NCI-H748 treated with DMSO at 0.1 percent for 48 hours (cell line): ENCODE measurements around the gene ALDOC.
"Not testable (repeated sequence)": the region's sequence is repeated elsewhere in the genome, so short reads cannot be mapped to it uniquely, and the experiment has no call there.

Experiments used
- DNase-seq: peaks from one replicate; lab custom pipeline; 2025; lab: John Stamatoyannopoulos, UW

Gene ALDOC

DNA sequence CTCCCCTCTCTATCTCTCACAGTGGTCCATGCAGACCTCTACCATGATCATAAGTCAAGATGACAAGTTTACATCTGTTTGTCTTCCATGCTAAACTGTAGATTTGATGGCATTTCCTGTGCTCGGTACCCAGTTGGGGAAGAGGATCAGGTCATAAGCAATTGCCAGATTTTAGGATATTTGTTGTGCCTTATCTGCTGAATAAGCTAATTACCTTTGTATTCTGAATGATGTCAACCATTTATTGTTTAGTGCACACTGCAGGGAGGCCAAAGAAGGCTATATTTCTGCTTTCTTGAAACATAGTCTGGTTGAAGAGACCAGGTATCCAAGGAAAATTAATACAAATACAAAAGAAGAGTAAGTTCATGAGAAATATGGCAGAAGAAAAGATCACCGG is 5.8 kb upstream of the ALDOC start:
- no peak for DNase-seq

- DNase-seq: no peak
Observed at GRCh38 chr17:28580959-28581358, 4.3 kb upstream of the ALDOC start.

GRCh38 chr17:28579526-28579925 is 2.8 kb upstream of the ALDOC start:
- DNase-seq: no peak

GRCh38 chr17:28578246-28579195 is 1.8 kb upstream of the ALDOC start:
- DNase-seq: no peak

DNA sequence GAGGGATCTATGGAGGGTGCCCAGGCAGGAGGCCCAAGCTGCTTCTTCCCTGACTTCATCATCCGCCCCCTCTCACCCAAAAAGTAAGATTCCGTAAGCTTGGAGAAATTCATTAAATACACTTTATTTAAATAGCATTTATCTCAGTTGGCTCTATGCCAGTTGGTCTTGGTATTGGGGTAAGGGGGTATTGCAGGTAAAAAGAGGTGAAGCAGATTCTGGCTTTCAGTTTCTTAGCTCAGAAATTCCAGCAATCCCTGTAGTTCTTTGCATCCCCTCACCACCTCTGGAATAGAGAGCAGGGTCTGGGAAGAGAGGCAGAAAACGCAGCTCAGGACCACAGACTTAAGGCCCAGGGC is 750 bp upstream of the ALDOC start:
- no peak for DNase-seq

DNA sequence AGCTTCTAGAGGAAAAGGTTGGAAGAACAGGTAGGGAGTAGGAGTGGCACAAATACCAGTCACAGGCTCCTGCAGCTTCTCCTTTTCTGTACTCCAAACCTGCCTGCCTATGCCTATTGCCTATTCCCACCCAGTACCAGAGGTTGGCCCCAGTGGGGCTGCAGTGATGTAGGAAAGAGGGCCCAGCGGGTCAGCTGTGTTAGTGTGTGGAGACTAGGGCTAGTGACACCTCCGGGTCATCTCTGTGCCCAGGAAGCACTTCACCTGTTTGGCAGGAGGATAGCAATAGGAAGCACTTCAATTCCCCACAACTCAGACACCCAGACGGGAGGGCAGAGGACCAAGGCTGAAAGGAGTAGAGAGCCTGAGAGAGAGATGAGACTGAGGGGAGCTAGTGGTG is 679 bp downstream of the ALDOC start:
- DNase-seq: not testable (repeated sequence)

DNA sequence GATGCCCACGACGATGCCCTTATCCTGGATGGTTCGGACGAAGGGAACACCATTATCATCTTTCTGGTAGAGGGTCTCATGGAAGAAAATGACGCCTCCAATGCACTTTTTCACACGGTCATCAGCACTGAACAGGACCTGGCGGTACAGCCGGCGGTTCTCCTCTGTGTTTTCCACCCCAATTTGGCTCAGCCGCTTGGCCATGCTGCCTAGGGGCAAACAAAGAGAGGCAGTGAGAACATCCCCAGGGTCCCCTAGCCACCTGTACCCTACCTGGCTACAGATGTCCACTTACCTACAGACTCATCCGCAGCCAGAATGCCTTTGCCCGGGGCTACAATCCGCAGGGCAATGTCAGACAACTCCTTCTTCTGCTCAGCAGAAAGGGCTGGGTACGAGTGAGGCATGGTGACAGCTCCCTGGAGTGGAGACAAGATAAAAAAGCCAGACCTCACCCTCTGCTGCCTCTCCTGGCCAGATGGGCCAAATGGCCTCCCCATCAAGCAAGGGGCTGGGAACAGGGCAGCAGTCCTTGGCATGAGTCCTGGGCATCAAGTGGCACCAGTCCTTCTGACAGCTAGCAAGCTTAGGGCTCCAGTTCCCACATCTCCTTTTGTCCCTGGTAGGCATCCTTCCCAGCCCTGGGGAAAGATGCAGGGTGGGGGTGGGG is 1.4 kb downstream of the ALDOC start:
- no peak for DNase-seq

DNA sequence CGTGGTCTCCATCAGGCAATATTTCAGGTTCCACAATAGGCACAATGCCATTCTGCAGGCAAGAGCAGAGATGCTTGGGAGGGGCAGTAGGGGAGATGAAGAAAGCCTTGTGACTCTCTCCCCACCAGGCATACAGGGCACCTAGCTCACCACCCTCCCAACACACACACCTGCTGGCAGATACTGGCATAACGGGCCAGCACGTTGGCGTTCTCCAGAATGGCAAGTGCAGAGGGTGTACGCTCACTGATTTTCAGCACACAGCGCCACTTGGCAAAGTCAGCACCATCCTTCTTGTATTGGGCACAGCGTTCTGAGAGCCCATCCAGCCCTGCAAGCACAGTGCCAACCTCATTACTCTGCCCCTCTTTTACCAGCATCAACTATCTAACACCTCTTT is 2.2 kb downstream of the ALDOC start:
- no peak for DNase-seq

DNA sequence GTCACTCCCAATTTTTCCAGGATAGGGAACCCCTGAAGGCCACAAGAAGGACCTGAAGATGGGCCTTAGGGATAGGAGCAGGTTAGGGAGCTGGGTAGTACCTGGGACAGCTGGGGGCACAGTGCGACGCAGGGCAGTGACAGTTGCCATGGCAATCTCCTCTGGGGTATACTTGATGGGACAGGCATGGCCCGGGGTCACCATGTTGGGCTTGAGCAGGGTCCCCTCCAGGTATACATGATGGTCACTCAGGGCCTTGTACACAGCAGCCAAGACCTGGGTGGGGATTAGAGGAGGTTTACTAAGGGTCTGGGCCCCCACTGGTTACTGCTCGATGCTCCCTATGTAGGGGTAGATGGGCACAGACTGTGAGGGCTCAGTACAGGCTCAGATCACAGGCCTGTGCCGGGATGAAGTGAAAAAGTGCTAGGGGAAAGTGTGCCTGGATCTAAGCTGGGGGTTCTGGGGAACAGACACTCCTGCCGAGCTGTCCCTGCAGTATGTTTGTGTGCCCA is 2.7 kb downstream of the ALDOC start:
- no peak for DNase-seq

DNA sequence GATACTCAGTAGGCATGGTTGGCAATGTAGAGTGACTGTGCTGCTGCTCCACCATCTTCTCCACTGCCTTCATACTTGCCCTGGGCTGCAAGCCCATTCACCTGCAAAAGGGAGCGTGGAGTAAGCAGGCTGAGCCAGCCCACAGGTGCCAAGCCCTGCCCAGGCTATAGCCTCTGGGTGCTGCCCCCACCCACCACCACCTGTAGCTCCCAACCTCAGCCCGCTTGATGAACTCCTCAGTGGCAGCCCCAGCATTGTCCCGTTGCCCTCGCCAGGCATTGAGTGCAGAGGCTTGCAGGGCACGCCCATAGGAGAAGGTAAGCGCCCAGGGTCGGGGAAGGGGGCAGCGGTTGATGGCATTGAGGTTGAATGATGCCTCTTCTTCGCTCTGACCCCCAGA is 3.2 kb downstream of the ALDOC start:
- DNase-seq: no peak

DNA sequence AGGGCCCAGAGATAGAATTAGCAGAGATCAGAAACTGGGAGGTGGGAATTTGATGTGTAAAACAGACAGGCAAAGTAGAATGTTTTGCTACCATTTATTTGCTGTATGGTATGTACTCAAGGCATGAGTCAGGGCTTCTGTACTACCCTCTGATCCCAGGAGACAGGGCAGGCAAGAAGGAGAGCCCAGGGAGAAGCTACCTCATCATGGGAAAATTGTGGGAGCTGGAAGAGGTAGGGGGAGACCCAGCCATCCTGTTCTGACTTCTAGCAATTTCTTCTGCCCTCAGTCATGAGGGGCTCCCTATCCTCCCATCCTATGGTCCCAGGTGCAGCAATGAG is 3.7 kb downstream of the ALDOC start:
- no peak for DNase-seq

GRCh38 chr17:28572259-28573039 is 4.2 kb downstream of the ALDOC start:
- no peak for DNase-seq

DNA sequence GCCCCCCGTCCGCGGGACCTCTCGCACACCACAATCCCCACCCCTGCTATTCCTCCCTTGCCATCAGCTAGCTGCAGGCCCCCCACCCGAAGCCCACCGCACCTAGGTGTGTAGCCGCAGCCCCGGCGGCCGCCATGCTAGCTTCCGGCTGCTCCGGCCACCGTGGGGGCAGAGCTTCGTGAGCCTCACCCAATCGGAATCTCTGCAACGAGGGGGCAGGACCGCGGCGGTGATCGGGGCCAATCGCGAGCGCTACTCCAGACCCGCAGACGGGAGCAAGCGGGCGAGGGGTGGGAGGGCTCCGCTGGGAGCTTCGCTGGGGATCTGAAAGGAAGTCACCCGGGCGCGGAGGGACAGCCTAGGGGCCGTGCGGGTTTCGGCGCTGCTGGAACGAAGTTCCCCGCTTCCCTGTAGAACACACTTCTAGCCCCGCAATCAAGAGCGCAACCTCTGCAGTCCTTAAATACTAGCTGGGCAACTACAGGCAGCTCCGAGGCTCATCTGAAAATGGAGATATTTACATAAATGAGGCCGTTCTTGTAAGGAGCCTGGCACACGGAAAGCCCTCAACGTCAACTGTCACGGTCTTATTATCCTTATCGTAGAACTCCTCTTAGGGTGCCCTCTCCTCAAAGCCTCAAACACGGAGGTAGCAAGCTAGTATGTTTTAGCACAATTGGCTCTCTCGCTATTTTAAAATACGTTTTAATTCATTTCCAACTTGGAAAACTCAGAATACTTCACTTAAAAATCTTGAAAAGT is 5.2 kb downstream of the ALDOC start, which contains the start of gene PIGS:
TSS of gene PIGS (minus strand) at position 164 of the 762 bp plus-strand sequence. CDS start at position 136, 28 bp downstream.
- peak; percentile 96 for DNase-seq

DNA sequence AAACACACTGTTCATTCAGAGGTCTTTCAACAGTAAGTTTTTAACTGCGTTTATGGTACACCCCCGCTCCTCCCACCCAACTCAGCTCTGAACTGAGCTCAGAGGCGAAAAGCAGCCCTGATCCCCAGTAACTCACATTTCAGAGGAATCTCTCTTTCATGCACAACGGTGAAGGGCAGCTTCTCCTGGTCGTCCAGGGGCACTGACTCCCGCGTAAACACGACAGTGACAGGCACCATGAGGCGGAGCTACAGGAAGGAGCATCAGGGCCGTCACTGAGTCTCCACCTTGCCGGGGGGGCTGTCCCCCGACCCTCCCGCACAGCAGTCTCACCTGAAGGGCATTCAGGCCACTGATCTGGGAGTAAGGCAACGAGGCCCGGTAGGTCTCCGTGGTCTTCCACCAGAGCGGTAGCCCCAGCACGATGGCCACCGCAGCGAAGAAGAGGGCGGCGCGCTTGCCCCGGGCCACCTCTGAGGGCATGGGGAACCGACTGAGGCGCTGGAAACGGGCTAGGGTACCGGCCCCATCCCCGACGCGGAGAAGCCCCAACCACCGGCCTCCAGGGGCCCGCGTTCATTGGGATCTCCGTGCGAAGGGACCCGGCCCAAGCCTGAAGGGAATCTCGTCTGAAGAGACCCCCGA is 5.9 kb downstream of the ALDOC start:
- peak; percentile 54 for DNase-seq

GRCh38 chr17:28569446-28569845 is 7.2 kb downstream of the ALDOC start:
- no peak for DNase-seq

DNA sequence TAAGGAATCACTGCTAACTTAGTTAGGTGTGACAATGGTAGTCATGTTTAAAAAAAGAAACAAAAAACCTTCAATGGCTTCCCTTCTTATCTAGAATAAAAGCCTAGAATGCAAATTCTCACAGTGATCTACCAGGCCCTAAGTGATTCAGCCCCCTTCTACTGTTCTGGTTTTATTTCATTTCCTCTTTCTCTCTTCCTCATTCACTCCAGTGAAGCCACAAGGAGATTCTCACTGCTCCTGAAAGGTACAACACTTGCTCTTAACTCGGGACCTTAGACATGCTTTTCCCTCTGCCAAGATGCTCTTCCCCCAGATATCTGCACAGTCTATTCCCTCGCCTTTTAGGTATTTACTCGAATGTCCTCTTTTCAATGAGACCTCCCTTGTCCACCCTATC is 9.1 kb downstream of the ALDOC start:
- no peak for DNase-seq

- no peak for DNase-seq
Observed at GRCh38 chr17:28563475-28563874, 13.2 kb downstream of the ALDOC start.

DNA sequence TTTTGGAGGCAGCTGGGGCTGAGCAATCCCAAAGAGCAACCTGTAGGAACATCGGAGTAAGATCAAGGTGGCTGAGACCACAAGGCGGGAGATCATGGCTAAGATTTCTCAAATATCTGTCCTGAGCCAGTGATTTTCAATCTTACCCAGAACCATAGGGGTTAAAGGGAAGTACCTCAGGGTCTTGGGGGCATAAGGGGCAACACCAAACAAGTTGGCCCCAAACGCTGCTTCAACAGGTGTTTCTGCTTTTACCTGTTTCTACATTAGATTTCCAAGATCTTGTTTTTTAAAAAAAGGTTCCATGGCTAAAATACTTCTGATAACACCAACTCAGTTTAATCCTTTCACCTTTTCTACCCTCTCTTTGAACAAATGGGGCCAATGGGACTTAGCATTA is 21.7 kb downstream of the ALDOC start:
- no peak for DNase-seq

DNA sequence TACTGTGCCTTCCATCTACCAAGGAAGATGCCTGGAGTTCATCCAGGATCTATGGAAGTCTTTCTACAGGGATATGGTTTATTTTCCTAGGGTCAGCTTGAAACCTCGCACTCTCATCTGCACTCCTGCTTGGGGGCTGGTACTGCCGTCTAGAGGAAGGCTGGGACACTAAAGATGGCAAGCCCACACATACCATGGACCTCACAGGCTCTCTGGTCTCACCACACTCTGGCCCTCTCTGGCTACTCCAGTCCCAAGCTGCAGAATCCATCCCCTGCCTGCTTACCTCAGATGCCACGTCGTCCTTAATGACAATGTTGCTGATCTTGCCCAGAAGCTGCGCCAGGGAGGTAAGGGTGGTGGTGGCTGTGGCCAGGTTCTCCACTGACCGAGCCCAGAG is 22.1 kb downstream of the ALDOC start:
- DNase-seq: no peak

GRCh38 chr17:28553000-28553505 is 23.6 kb downstream of the ALDOC start:
- no peak for DNase-seq
